Subcutaneous adipose tissue (tissue), 4 donors: ENCODE data around the gene FRRS1L. TPM values are rescaled to one million over a fixed set of nuclear protein-coding genes. Genes with fewer than 3 reads are reported as not detected.

Experiments used
- total RNA-seq, 4 donors: library from RNA; depleted of rRNA; stranded (reverse); fragments of >200 nt; gene quantifications; one replicate each; pipeline ENCODE4 v1.1.0, GENCODE V29; 2016
- TF ChIP-seq, protein P1 (sequence below): fragments of 450-650 bp; IDR thresholded peaks from one replicate; pipeline ENCODE4 v1.5.1; 2016; ENCODE audit warnings: low read depth, mild to moderate bottlenecking, control low read depth, antibody characterized with exemption, moderate library complexity

The FRRS1L gene
- total RNA-seq, 4 donors from 2014 or later: under 0.01 to 0.22 TPM; not detected in 2

- TF ChIP-seq, protein P1, sequence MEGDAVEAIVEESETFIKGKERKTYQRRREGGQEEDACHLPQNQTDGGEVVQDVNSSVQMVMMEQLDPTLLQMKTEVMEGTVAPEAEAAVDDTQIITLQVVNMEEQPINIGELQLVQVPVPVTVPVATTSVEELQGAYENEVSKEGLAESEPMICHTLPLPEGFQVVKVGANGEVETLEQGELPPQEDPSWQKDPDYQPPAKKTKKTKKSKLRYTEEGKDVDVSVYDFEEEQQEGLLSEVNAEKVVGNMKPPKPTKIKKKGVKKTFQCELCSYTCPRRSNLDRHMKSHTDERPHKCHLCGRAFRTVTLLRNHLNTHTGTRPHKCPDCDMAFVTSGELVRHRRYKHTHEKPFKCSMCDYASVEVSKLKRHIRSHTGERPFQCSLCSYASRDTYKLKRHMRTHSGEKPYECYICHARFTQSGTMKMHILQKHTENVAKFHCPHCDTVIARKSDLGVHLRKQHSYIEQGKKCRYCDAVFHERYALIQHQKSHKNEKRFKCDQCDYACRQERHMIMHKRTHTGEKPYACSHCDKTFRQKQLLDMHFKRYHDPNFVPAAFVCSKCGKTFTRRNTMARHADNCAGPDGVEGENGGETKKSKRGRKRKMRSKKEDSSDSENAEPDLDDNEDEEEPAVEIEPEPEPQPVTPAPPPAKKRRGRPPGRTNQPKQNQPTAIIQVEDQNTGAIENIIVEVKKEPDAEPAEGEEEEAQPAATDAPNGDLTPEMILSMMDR: no peak
These were observed 74.5 kb downstream of the FRRS1L start for GRCh38 chr9:109092587-109092986.

DNA sequence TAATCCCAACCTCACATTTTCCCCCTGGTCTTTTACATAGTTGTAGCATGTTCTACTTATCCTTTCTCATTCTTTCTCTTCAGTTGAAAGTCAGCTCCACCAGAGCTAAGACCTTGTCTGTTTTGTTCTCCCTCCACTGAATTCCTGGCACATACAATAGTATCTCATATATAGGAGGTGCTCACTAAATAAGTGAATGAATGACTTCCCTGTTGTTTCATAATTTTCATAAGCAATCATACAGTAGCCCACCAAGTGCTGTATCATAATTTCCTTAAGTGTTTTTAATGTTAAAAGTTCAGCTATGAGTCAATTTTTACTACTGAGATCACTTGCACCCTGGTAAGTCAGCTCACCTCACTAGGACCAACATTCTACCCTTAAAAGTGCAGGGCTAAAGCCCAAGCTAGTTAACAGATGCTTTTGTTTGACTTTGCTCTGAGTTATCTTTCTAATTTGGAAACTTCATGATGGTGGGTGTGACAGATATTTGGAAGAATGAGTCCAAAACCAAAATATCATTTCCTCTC, 74.9 kb downstream of the FRRS1L start:
- TF ChIP-seq, protein P1: no peak

- TF ChIP-seq, protein P1: no peak
These were observed 78.8 kb downstream of the FRRS1L start for GRCh38 chr9:109088221-109088620.

GRCh38 chr9:109087795-109088194, 79.3 kb downstream of the FRRS1L start:
- TF ChIP-seq, protein P1: no peak

DNA sequence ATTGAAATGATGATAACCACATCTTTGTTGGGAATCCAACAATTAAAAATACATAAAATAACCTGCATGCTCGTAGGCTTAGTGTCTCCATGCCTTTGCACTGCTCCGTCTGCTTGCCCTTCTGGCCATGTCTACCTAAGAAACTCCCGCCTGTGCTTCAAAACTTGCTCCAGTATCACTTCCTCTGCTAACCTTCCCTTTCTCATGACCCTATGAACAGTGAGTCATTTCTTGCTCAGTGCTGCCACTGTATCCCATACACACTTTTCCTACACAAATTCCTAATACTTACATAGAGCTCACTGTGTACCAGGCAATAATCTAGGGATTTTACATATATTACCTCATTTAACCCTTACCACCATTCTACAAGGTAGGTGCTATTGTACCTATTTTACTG, 80.8 kb downstream of the FRRS1L start:
- TF ChIP-seq, protein P1: no peak

GRCh38 chr9:109085510-109085909, 81.5 kb downstream of the FRRS1L start:
- TF ChIP-seq, protein P1: no peak

- TF ChIP-seq, protein P1: no peak
These were observed 83.1 kb downstream of the FRRS1L start for GRCh38 chr9:109083813-109084405.
